Endothelial cell of umbilical vein (primary cell): ENCODE data around the gene ZFYVE21. TPM values are rescaled to one million over a fixed set of nuclear protein-coding genes. Genes with fewer than 3 reads are reported as not detected.

Experiments used
- BruUV-seq: library from RNA; stranded (reverse); fragments of 400-500 nt; replicated peaks from 2 replicates; lab custom pipeline; 2021; lab: Mats Ljungman, UMichigan
- CTCF ChIA-PET: fragments of 300-600, 350-600 bp; sonication (Branson Sonifier 250); formaldehyde crosslinking; loops from one replicate; lab custom pipeline; 2021; ENCODE audit warnings: antibody characterized with exemption, inconsistent platforms; lab: Charles Lee
- POLR2A ChIA-PET: fragments of 300-600, 350-600 bp; sonication (Branson Sonifier 250); formaldehyde crosslinking; loops from one replicate; lab custom pipeline; 2021; ENCODE audit warnings: antibody characterized with exemption, inconsistent platforms; lab: Charles Lee
- DNase-seq: peaks from one replicate; pipeline ENCODE4 v3.0.0-alpha.2; 2011; ENCODE audit warnings: low read depth, low spot score
- FAIRE-seq: peaks from 2 replicates; lab custom pipeline; 2011; peaks lifted over from hg19 to GRCh38; lab: Jason Lieb, UNC
- H2AFZ ChIP-seq: 2 replicates; pipeline ENCODE4 v1.6.0; 2012; ENCODE audit warnings: low read depth, low read length, control low read depth, inconsistent platforms
- H3K27ac ChIP-seq: 2 replicates; pipeline ENCODE4 v1.5.1; 2011; ENCODE audit warnings: low read depth, mild to moderate bottlenecking, control low read depth, low read length, moderate library complexity; ENCODE audit not compliant: insufficient read depth
- H3K27me3 ChIP-seq, 2 experiments: 2 replicates each; pipeline versions ENCODE4 v1.6.0 to v1.6.1; 2011; ENCODE audit warnings: low read length in 2 of 2, mixed read lengths in 1 of 2; ENCODE audit not compliant: control insufficient read depth in 2 of 2, insufficient read depth in 2 of 2
- H3K36me3 ChIP-seq, 2 experiments: 2 replicates in 1 of 2; 3 replicates in 1 of 2; pipeline ENCODE4 v1.5.1; 2011; ENCODE audit warnings: low read length in 2 of 2, mild to moderate bottlenecking in 1 of 2, moderate library complexity in 1 of 2; ENCODE audit not compliant: control insufficient read depth in 2 of 2, insufficient read depth in 2 of 2; ENCODE audit errors: extremely low read depth in 1 of 2
- H3K4me1 ChIP-seq: 3 replicates; pipeline ENCODE4 v1.5.1; 2011; ENCODE audit warnings: mild to moderate bottlenecking, low read length; ENCODE audit not compliant: control insufficient read depth, insufficient read depth; ENCODE audit errors: extremely low read depth
- H3K4me2 ChIP-seq: 2 replicates; pipeline ENCODE4 v1.6.1; 2011; ENCODE audit warnings: low read length, control low read depth, mixed read lengths; ENCODE audit not compliant: insufficient read depth
- H3K4me3 ChIP-seq, 3 experiments: fragments of 200-600 bp in 1 of 3; sonication (generic), shearing (Covaris generic) in 1 of 3; replicated peaks in 1 of 3; 2 replicates each; pipeline ENCODE4 v1.5.1; 2011 to 2016; ENCODE audit warnings: control low read depth in 3 of 3, low read length in 3 of 3, mild to moderate bottlenecking in 2 of 3, inconsistent platforms in 1 of 3, low read depth in 1 of 3, moderate library complexity in 1 of 3; ENCODE audit not compliant: insufficient read depth in 1 of 3
- H3K79me2 ChIP-seq: 2 replicates; pipeline ENCODE4 v1.6.0; 2012; ENCODE audit warnings: low read length, inconsistent platforms; ENCODE audit not compliant: control insufficient read depth, insufficient read depth
- H3K9ac ChIP-seq: replicated peaks from 2 replicates; pipeline ENCODE3; 2011; ENCODE audit warnings: low read length, control low read depth; ENCODE audit not compliant: insufficient read depth; ENCODE audit errors: extremely low read depth
- H3K9me1 ChIP-seq: replicated peaks from 3 replicates; pipeline ENCODE4 v1.6.0; 2011; ENCODE audit warnings: mild to moderate bottlenecking, low read length; ENCODE audit not compliant: control insufficient read depth, insufficient read depth; ENCODE audit errors: extremely low read depth
- H3K9me3 ChIP-seq: replicated peaks from 2 replicates; pipeline ENCODE4 v1.5.1; 2012; ENCODE audit warnings: low read length, inconsistent platforms; ENCODE audit not compliant: control insufficient read depth, insufficient read depth
- H4K20me1 ChIP-seq: replicated peaks from 2 replicates; pipeline ENCODE3; 2011; ENCODE audit warnings: mild to moderate bottlenecking, low read length; ENCODE audit not compliant: control insufficient read depth, insufficient read depth; ENCODE audit errors: extremely low read depth
- CTCF ChIP-seq, 2 donors: IDR thresholded peaks; 1 replicate in 1 of 2; 2 replicates in 1 of 2; pipeline ENCODE4 v1.5.1; 2011; ENCODE audit warnings: low read length in 2 of 2, mild to moderate bottlenecking in 2 of 2, moderate library complexity in 2 of 2, control low read depth in 1 of 2, inconsistent platforms in 1 of 2, low read depth in 1 of 2; ENCODE audit not compliant: insufficient read depth in 1 of 2; ENCODE audit errors: extremely low read depth in 1 of 2
- EZH2 ChIP-seq: IDR thresholded peaks from 2 replicates; pipeline ENCODE4 v1.6.1; 2012; ENCODE audit warnings: borderline replicate concordance, low read depth, mild to moderate bottlenecking, moderate library complexity, low read length, inconsistent platforms; ENCODE audit not compliant: severe bottlenecking
- FOS ChIP-seq: IDR thresholded peaks from 2 replicates; pipeline ENCODE4 v1.6.1; 2011; ENCODE audit warnings: mild to moderate bottlenecking, low read length, moderate library complexity, borderline replicate concordance; ENCODE audit not compliant: insufficient read depth
- MYC ChIP-seq: IDR thresholded peaks from one replicate; pipeline ENCODE4 v1.6.1; 2011; ENCODE audit warnings: mild to moderate bottlenecking, low read depth, low read length
- POLR2A ChIP-seq: IDR thresholded peaks from 2 replicates; pipeline ENCODE4 v1.6.1; 2012; ENCODE audit warnings: low read depth, mild to moderate bottlenecking, control low read depth, low read length
- POLR2AphosphoS5 ChIP-seq: IDR thresholded peaks from 2 replicates; pipeline ENCODE4 v1.6.1; 2012; ENCODE audit warnings: low read depth, mild to moderate bottlenecking, control low read depth, low read length, moderate library complexity; ENCODE audit not compliant: insufficient read depth
- dilution Hi-C: fragments of 300-500 bp; cut with MboI; formaldehyde crosslinking; loops from one replicate; pipeline ENCODE4 v1.15.0; 2019; ENCODE audit warnings: low sequenced_read_pairs; ENCODE audit not compliant: extremely low pct_ligation_motif_present
- intact Hi-C: fragments of 100-400 bp; cut with micrococcal nuclease; formaldehyde crosslinking; loops from one replicate; pipeline ENCODE4 v1.10.0; 2022
- polyA plus RNA-seq, 4 experiments: library from polyadenylated mRNA; depleted of rRNA in 3 of 4; stranded (reverse) in 3 of 4; unstranded in 1 of 4; fragments of >200 nt; gene quantifications; 2 replicates each; pipeline versions ENCODE4 v1.2.1 to v1.2.3, GENCODE V29; 2011 to 2012; ENCODE audit warnings: missing spikeins in 1 of 4
- total RNA-seq: library from RNA; stranded (reverse); gene quantifications from 2 replicates; pipeline ENCODE4 v1.2.3, GENCODE V29; 2021

Gene ZFYVE21
- total and polyA plus RNA-seq, 2 donors (not counting 3 experiments of a cell fraction or from before 2014, with no cell fraction given), result 54.5 to 98.3 TPM

- peaks cover 6 to 34% of the 10 kb centered on the region in 2 experiments for H3K36me3 ChIP-seq
- H3K9me1 ChIP-seq, result no peaks in the 10 kb centered on the region
- H3K9me3 ChIP-seq, result no peaks in the 10 kb centered on the region
- H3K79me2 ChIP-seq, result peaks cover 2% of the 10 kb centered on the region
- CTCF ChIA-PET, result no interaction called here
- no peak overlapping the region for H3K27ac ChIP-seq
- H3K4me2 ChIP-seq, result no peak overlapping the region
- no peak overlapping the region for H3K4me3 ChIP-seq
- TF ChIP-seq CTCF (IDR thresholded peaks at IDR 0.05; ENCODE audit: extremely low read depth in 1 of 2, insufficient read depth in 1 of 2, low read depth in 1 of 2, low read length in 2 of 2) (no peak), POLR2A (no peak)
- intact Hi-C loops, result no loop called here
- FAIRE-seq, result no peak
- H3K27me3 ChIP-seq, result no peaks in the 10 kb centered on the region
- BruUV-seq, result no TSS peak
- peaks cover 9% of the 10 kb centered on the region for H3K4me1 ChIP-seq
- no peaks in the 10 kb centered on the region for H4K20me1 ChIP-seq
- no peak overlapping the region for H3K9ac ChIP-seq
- dilution Hi-C loops, result no loop called here
- H2AFZ ChIP-seq, result no peak overlapping the region
- DNase-seq, result no peak
- POLR2A ChIA-PET, result no interaction called here
Measured at GRCh38 chr14:103696070-103696402, 19.6 kb upstream of the ZFYVE21 start.

GRCh38 chr14:103696466-103697071, 19.0 kb upstream of the ZFYVE21 start:
- intact Hi-C loops (no loop called here), dilution Hi-C loops (no loop called here)
- DNase-seq, result peak; percentile 71
- peak; percentile 66 for FAIRE-seq
- Histone ChIP-seq H3K27me3 (no peaks in the 10 kb centered on the region), H3K4me3 (no peak overlapping the region), H3K79me2 (peaks cover 2% of the 10 kb centered on the region), H3K9ac (no peak overlapping the region), H3K36me3 (peaks cover 6 to 34% of the 10 kb centered on the region in 2 experiments), H3K9me1 (no peaks in the 10 kb centered on the region), H2AFZ (no peak overlapping the region), H3K4me1 (peaks cover 9% of the 10 kb centered on the region), H4K20me1 (no peaks in the 10 kb centered on the region), H3K4me2 (no peak overlapping the region), H3K27ac (no peak overlapping the region), H3K9me3 (no peaks in the 10 kb centered on the region)
- TF ChIP-seq POLR2A (peak; percentile 28), CTCF (IDR thresholded peaks at IDR 0.05; ENCODE audit: extremely low read depth in 1 of 2, insufficient read depth in 1 of 2, low read depth in 1 of 2, low read length in 2 of 2) (no peak), MYC (no peak), FOS (no peak), EZH2 (no peak), POLR2AphosphoS5 (peak; percentile 42)
- ChIA-PET CTCF (interaction anchor here (1.1 kb wide), 1 partner anchor 10 kb away, joined by 3 read pairs; no protein-coding TSS in a partner anchor), POLR2A (no interaction called here)
- TSS peak; percentile 1 for BruUV-seq
